ENCODE data around the gene ELMO1.

The ELMO1 gene, protein sequence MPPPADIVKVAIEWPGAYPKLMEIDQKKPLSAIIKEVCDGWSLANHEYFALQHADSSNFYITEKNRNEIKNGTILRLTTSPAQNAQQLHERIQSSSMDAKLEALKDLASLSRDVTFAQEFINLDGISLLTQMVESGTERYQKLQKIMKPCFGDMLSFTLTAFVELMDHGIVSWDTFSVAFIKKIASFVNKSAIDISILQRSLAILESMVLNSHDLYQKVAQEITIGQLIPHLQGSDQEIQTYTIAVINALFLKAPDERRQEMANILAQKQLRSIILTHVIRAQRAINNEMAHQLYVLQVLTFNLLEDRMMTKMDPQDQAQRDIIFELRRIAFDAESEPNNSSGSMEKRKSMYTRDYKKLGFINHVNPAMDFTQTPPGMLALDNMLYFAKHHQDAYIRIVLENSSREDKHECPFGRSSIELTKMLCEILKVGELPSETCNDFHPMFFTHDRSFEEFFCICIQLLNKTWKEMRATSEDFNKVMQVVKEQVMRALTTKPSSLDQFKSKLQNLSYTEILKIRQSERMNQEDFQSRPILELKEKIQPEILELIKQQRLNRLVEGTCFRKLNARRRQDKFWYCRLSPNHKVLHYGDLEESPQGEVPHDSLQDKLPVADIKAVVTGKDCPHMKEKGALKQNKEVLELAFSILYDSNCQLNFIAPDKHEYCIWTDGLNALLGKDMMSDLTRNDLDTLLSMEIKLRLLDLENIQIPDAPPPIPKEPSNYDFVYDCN

DNA sequence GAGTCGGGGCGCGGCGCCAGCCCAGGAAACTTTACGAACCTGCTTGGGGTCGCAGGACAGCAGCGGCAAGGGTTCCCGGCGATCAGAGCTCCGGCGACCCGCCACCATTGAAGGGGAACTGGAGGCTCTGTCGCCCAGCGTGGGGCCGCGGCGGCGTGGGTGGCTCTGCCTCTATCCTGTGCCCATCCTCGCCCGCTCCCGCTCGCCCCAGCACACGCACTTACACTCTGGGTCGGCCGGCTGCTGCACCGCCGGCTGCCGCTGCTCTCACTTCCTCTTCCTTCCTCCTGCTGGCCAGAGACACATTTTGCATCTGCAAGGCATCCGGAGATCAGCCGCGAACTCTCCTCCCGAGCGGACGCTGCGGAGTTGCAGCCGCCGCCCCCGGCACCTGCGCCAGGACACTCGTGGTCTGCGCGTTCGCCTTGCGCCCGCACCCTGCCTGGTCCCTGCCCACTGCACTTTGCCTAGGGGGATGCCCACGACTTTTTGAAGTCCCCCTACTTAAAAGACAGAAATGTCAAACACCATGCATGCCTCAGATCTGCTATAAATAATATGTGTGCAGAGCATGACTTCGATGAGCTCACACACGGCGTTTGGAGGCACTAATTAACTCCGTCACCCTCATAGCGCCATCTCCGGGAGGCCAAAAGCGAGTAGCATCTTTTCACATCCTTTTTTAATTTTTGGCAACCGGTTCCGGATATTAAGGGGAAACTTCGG, at the start of gene ELMO1:
Gene ELMO1 (minus strand): TSS at position 229 of the 726 bp plus-strand sequence. CDS start 106,174 bp downstream, outside the sequence.
- DNase-seq: peak; percentile 19

DNA sequence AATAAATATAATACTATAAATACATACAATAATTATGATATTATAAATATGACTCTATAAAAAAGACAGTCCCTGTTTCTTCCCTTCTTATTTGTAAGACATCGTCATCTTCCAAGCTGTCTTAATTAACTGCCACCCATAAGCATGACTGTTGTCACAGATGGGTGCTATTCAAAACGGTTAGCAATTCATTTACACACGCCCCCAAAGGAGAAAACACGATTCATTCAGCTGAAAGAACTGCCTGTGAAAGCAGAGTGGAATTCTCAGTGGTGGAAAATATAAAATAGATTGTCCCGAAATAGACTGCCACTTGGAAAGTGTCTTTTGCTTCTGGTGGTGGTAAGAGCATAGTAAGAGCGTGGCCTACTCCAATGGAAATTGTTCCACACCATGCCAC, 48.9 kb upstream of the ELMO1 start:
- DNase-seq: no peak

DNA sequence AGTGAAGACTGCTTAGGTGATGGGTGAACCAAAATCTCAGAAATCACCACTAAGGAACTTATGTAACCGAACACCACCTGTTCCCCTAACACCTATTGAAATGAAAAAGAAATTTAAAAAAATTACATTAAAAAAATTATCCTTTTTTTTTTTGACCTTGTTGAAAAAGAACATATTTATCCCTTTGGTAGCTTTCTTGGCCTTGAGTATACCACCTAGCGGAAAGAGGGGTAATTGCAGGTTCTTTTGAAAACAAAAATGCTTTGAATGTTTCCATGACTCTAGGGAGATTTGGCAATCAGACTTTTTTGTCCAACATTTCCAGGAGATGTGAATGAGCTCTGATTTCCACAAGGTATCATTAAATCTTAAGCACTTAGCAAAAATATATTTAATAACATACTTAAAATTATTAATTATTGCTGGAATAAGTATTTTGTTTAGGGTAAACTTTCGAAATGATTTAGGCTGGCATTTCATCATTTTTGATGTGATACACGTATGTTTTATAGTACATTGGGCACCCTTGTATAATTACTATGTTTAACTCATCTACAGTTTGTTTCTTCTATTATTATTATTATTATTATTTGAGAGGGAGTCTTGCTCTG, 47.0 kb upstream of the ELMO1 start:
- no peak for DNase-seq

DNA sequence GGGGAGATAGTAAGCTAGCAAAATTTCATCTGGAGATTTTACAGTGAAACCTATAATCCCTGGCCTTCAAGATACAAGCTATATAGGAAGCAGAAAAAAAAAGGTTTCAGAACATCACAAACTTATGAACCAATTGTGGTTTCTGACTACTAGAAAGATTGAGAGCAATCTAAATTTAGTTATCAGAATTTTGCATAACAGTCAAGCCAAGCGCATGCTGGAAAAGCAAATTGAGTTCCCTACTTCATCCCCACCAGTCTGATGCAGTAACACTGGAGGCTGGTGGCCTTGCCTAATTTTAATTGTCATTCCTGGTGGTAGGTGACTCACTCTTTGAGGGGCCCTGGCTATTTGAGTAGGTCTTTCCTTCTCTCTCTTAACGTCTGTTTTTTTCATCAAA, 46.3 kb upstream of the ELMO1 start:
- no peak for DNase-seq

DNA sequence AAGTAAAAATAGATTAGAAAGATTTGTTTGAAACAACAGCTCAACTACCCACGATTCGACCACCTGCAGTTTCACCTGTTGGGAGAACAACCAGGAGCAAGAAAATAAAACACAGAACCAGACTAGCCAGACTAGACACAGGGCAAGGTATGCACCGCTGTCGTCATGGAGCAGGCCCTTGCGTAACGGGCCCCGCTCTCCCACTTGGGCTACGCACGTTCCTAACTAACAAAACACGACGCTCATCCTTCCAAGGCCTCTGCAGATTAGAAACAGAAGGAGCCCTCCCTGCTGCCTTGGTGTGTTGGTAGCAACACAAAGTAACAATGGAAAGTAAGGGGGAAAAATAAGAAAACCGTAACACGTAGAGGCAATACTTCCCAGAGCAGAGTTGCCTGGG, 45.1 kb upstream of the ELMO1 start:
- no peak for DNase-seq

DNA sequence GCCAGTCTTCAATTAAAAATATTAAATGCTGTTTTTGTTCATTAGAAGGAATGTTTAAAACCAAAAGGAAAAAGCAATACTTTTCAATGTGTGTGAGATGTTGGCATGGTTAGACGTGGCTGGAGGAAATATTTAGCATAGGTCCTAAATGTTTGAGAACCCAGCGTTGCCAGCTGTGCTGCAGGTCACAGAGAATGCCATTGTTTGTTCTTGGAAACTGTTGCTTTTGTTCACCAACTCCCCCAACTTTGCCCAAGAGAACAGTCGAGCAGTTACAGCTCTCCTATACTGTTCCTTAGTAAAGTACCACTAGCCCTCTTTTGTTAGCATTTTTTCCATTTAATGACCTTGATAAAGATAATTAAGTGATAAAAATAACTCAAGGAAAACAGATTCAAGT, 44.5 kb upstream of the ELMO1 start:
- no peak for DNase-seq

DNA sequence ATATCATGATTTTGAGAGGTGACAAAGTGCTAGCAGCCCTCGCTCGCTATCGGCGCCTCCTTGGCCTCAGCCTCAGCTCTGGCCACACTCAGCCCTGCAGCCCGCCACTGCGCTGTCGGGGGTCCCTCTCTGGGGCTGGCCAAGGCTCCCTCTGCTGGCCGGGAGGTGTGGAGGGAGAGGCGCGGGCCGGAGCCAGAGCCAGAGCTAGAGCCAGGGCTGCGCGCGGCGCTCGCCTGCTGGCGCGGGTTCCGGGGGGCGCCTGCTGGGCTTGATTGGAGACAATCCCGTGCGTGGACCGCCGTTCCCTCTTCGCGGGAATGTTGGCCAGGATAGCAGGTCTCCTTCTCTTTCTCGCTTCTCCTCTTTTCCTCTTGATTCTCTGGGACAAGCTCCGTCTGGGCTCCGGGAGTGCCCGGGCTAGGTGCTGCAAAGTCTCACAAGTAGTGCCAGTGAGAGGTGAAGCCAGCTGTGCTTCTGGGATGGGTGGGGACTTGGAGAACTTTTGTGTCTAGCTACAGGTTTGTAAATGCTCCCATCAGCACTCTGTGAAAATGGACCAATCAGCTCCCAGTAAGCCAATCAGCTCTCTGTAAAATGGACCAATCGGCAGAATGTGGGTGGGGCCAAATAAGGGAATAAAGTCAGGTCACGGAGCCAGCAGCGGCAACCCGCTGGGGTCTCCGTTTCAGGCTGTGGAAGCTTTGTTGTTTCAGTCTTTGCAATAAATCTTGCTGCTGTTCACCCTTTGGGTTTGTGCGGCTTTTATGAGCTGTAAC, 43.4 kb upstream of the ELMO1 start:
- DNase-seq: no peak

DNA sequence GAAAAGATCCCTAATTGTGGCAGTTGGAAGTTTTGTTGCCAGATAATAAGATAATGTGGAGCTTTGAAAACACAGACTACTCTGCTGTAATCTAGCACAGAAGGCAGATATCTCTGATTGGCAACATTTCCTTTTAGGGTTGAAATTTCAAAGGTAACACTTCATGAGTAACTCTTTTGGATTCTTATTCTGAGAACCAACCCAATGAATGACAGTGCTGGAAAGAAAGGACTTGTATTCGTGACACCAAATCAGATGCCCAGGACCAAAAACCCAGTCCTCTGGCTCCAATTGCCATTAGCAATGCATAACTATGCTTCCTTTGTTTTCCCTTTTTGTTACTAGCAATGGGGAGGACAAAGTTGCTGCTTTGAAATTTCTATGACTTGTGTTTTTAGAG, 41.0 kb upstream of the ELMO1 start:
- no peak for DNase-seq

DNA sequence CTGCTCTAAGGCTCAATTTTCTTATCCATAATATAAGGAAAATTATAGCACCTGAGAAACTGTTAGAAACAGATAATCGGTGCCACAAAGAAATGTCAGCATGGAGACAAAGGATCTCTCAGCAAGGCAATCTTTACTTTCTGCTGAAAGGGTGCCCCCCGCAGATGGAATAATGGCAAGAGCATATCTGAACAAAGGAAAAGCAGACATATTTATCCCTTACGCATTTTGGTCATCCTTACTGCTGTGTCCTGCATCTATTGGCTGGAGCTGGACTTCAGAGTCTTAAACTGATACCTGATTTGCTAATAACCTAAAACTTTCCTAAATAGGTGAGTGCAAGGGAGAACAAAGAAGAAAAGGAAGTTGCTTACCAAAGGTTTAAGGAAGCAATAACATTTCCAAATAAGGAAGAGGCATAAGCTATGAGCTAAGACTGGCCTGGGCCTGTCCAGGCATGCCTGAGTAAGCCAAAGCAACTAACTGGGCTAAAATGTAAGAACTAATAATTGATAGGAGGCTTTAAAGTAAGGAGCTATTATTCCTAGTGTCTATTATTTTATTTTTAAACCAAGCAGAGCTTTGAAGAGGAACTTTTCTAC, 39.6 kb upstream of the ELMO1 start:
- no peak for DNase-seq

DNA sequence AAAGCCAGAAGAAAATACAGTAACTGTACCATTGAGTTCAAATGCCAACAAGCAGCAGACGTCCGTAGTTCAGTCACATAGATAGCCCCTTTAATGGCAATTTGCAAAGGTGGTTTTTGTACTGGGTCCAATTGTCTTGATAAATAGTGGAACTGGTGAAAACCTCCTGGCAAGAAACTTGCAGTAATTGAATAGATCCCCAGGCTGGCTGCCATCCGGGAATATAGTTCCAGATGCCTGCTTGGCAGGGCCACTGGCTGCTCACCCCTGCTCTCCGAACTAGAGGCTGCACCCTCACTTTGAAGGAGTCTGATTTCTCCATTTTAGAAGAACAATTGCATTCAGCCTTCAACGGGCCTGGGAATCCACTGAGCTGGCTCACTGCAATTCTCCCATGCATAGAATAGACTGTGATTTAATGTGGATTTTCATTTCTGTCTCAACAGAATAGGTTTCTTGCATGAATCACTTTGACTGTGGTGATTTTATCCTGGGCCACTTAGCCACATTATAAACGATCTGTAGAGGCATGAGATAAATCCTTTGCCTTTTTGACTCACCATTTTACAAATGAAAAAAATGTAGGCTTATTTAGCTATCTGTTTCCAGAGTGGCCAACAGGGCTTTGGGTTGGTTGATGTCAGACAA, 35.9 kb upstream of the ELMO1 start:
- no peak for DNase-seq

DNA sequence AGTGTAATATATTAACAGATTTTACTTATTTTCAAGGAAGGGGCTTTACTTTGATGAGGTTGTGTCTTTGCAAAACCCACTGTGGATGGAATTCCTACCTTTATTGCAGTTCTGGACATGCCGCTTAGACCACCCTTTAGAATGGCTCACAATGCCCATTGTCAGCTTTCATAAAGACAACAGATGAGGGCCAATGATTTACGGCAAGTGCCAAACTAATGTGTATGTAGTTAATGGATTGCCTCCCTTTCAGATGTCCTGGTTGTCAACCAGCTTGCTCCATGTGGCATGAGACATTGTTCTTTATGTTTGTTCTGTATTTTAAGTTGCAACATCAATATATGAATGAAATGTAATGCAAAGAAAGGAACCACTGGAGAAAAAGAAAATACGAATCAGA, 35.0 kb upstream of the ELMO1 start:
- DNase-seq: no peak

DNA sequence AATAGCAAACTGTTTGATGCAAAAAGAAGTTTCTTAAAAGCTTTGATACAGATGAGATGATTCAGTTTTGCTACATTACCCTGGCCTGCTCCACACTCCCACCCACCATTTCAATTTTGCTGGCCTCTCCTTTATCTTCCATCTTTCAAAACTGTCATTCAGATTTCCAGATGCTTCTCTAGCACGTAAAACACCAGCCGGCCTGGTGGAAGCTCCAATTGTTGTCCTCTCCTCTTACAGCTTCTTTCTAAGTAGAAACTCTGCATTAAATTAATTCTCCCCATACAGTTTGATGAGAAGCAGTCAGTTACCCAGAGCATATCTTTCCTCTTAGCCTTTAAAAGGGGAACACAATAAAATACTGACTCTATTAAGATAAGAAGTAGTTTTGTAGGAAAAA, 34.3 kb upstream of the ELMO1 start:
- no peak for DNase-seq

DNA sequence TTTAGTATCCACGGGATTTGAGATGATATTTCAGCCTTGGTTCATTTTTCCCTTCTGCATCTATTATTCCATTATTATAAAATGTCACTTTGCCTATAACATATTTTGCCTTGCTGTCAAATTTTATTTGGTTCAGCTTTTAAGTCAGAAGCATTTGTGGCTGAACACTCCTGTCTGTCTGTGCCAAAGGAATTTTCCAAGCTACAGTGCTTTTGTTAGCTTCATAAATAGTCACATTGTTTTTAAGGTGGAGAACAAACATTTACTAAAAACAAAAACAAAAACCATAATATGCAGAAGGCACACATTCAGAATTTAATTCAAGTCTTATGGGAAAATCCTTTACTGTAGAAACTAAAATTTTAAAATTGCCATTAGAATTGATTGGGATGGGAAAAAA, 33.8 kb upstream of the ELMO1 start:
- no peak for DNase-seq

DNA sequence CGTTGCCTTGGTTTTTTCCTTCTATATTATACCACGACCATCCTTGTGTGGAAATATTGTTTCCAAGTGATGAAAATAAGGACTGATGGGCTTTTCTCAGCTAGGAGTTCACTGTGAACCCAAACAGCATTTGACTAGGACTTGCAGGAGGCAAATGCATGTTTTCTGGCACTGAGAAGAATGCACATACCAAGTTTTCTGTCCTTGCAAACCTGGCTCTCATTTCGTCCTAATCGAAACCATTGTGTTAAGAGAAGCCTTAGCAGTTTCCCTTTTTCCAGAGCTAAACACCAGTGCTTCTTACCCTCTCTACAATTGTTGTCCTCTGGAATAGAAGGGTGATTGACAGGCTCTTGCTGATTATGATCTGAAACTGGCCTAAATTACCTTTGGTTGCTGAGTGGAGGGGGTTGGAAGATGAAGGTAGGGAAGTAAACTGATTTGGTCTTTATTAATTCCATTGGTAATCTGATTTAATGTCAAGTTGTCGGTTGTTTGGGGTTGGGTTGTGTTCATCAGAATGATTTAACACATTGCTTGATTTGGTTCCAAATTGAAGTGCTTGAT, 33.1 kb upstream of the ELMO1 start:
- DNase-seq: no peak

DNA sequence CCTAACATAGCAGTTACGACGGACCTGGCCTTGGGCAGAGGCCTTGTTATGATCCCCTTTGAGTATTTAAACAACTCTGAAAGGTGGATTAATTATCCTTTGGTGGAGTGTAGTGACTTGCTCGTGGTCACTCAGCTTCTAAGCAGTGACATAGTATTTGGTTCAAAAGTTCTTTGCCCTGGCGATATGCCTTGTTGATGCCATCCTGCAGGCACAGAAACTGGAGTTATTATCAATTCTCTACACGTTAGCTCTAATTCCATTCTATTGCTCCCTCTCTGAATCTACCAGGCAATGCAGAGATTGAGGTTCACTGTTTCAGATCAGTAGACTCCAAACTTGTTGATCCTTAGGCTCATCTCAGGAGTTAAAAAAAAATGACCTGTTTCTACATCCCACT, 32.5 kb upstream of the ELMO1 start:
- DNase-seq: no peak

DNA sequence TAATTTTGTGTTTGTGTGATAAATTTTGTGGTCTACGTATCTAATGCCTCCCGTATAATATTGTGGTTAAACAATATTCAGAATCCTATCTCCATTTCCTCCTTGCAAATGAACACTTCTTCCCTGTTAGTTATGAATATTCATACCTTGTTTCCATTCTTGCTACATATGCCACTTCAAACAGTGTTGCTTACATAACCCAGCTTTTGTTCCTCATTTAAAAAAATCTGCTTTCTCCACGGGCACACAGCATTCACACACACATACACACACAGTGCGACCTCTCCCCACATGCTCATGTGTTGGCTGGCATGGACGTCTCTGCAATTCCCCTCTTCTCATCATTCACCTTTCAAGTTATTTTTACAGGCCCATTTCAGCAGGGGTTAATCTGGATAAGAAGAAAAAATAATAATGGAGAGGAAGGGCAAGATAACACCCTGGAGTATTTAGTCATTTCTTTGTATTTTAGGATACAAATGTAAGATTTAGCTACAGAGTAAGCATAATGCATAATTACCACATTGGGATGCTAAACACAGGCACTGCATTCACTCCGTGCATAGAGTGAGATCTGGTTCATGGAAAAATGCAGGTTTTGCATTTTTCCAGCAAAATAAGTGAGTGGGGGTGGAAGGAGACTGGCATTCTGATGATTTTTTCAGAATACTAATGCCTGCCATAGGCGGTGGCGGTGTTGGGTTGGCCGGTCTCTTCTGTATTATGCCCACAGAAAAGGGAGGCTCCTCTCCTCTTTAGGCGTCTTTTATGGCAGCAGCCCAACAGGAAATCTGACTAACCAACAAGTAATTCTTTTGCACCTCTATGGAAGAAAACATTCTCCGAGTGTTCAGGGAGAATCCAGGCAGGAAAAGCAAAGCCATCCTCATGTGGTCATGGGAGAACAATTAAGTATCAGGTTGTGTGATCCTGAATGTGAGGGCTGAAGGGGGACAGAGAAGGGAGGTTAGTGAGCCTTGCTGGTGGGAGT, 31.7 kb upstream of the ELMO1 start:
- DNase-seq: no peak

DNA sequence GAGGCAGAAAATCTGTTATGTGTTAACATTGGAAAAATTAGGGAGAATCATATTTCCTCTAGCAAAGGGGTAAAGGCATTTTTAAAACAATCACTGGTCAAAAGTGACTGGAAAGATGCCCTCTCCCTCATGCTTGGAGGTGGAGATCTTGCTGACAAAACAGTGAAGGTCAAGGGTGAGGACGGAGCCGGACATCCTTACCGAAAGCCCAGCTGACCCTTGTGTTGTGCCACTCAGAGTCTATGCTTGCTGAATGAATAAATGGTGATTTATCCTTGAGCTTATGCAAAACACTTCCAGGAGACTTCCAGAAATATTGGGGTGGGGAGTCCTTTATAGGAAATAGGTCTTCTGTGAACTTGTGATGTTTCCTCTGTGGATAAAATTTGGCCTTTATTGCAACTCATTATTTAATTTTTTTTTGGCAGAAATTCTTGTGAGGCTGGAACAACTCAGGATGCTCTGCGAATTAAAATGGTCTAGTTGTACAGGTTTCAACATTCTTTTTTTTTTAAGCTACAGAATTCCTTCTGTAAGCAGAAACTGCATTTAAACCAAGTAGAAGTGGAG, 28.3 kb upstream of the ELMO1 start:
- no peak for DNase-seq

DNA sequence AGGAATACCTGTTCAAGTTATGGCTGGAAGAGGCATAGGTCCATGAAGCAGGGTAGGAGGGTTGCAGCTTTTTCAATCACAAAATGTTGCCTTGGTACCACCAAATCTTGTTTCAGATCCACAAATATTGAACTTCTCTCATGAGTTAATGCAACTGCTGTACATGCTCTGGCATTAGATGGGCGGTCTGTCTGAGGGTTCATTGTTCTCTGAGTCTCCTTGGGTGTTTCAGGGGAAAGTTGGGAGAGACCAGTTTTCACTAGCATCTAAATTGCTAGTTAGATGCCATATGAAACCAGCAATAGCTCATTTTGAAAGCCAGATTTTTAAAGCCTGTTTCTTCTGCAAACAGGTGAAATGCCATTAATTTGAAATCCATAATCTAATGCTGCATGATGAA, 27.8 kb upstream of the ELMO1 start:
- no peak for DNase-seq

DNA sequence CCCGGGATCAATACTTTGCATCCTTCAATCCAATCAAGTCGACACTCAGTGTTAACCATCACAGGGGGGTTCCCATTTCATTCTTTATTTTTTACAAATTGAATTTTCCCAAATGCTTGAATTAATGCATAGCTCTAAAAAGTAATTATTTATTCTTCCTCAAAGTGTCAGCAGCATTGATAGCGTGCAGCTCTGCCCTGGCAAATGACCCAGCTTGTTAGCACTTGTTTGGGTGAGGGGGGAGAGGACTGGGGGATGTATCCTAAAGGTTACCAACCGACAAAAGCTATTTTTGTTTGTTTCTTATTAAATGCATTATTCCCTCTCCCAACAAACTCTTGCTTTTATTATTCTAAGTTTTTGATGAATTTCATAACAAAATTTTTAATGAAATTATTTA, 27.0 kb upstream of the ELMO1 start:
- DNase-seq: no peak

DNA sequence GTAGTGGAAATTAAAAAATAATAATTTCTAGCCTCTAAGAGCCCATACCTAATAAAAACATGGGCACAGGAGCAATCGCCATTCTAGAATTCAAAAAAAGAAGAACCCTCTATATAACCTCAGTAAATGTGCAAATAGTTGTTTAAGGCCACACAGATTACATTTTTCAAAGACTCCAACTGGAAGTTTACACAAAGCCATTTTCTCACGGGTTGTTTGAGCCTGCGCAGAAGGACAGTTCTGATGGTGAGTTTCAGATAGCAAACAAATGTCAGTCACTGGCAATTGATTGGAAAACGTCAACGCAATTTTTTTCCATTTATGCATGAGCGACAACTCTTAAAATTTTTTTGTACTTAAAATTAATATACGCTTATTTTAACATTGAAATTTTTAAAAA, 23.0 kb upstream of the ELMO1 start:
- DNase-seq: no peak
